ENCODE data around the gene SFTPD. TPM values are rescaled to one million over a fixed set of nuclear protein-coding genes. Genes with fewer than 3 reads are reported as not detected.

Gene SFTPD
- total RNA-seq, 1 donor, result 0.36 TPM

- peaks cover 9% of the 10 kb centered on the region for H3K27me3 ChIP-seq (ENCODE audit: insufficient read depth, low read length)
- no peaks in the 10 kb centered on the region for H3K9me3 ChIP-seq (ENCODE audit: low read depth, low read length)
- H3K4me2 ChIP-seq (ENCODE audit: insufficient read depth, low read length), result no peak overlapping the region
- no peak overlapping the region for H3K4me3 ChIP-seq (ENCODE audit: insufficient read depth, low read length)
- H3K36me3 ChIP-seq (ENCODE audit: insufficient read depth, low read length), result no peaks in the 10 kb centered on the region
- no peak overlapping the region for H2AFZ ChIP-seq (ENCODE audit: low read length)
- no peak overlapping the region for H3K27ac ChIP-seq (ENCODE audit: low read depth, low read length)
- H3K79me2 ChIP-seq (ENCODE audit: insufficient read depth, low read length), result no peaks in the 10 kb centered on the region
- no peaks in the 10 kb centered on the region for H4K20me1 ChIP-seq (ENCODE audit: insufficient read depth, low read length)
- no peak for TF ChIP-seq CTCF (IDR thresholded peaks at IDR 0.05; ENCODE audit: extremely low read depth, low read depth, low read length)
- DNase-seq (ENCODE audit: insufficient read length, low spot score, missing footprints), result no peak
- H3K4me1 ChIP-seq (ENCODE audit: insufficient read depth, low read length), result no peaks in the 10 kb centered on the region
Observed at GRCh38 chr10:79942261-79943185, 6.4 kb downstream of the SFTPD start.

GRCh38 chr10:79941585-79942210, 7.2 kb downstream of the SFTPD start:
- Histone ChIP-seq H3K79me2 (ENCODE audit: insufficient read depth, low read length) (no peaks in the 10 kb centered on the region), H3K27ac (ENCODE audit: low read depth, low read length) (no peak overlapping the region), H4K20me1 (ENCODE audit: insufficient read depth, low read length) (no peaks in the 10 kb centered on the region), H3K27me3 (ENCODE audit: insufficient read depth, low read length) (peaks cover 9% of the 10 kb centered on the region), H3K36me3 (ENCODE audit: insufficient read depth, low read length) (no peaks in the 10 kb centered on the region), H3K4me1 (ENCODE audit: insufficient read depth, low read length) (no peaks in the 10 kb centered on the region), H3K4me2 (ENCODE audit: insufficient read depth, low read length) (no peak overlapping the region), H2AFZ (ENCODE audit: low read length) (no peak overlapping the region), H3K9me3 (ENCODE audit: low read depth, low read length) (no peaks in the 10 kb centered on the region), H3K4me3 (ENCODE audit: insufficient read depth, low read length) (no peak overlapping the region)
- no peak for TF ChIP-seq CTCF (IDR thresholded peaks at IDR 0.05; ENCODE audit: extremely low read depth, low read depth, low read length)
- DNase-seq (ENCODE audit: insufficient read length, low spot score, missing footprints), result no peak

GRCh38 chr10:79941146-79941545, 7.8 kb downstream of the SFTPD start:
- Histone ChIP-seq H3K4me1 (ENCODE audit: insufficient read depth, low read length) (no peaks in the 10 kb centered on the region), H3K79me2 (ENCODE audit: insufficient read depth, low read length) (no peaks in the 10 kb centered on the region), H3K4me2 (ENCODE audit: insufficient read depth, low read length) (no peak overlapping the region), H3K27me3 (ENCODE audit: insufficient read depth, low read length) (peaks cover 9% of the 10 kb centered on the region), H3K27ac (ENCODE audit: low read depth, low read length) (no peak overlapping the region), H3K36me3 (ENCODE audit: insufficient read depth, low read length) (no peaks in the 10 kb centered on the region), H3K4me3 (ENCODE audit: insufficient read depth, low read length) (no peak overlapping the region), H3K9me3 (ENCODE audit: low read depth, low read length) (no peaks in the 10 kb centered on the region), H2AFZ (ENCODE audit: low read length) (no peak overlapping the region), H4K20me1 (ENCODE audit: insufficient read depth, low read length) (no peaks in the 10 kb centered on the region)
- no peak for TF ChIP-seq CTCF (IDR thresholded peaks at IDR 0.05; ENCODE audit: extremely low read depth, low read depth, low read length)
- DNase-seq (ENCODE audit: insufficient read length, low spot score, missing footprints), result no peak

DNA sequence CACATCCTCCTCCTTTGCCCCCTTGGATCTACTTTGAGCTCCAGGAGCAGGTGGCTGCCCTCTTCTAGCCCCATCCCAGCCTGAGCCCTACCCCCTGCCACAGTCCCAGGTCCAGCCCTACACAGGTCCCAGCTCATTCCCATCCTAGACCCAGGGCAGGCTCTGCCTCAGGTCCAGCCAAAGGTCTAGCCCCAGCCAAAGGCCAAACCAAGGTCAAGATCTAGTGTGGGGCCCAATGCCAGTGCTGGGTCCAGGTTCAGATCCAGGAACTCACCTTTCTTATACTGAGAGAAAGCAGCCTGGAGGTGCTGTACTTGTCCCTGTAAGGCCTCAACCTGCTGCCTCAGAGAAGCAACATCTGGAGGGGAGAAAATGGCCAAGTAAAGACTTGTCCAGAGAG, 8.5 kb downstream of the SFTPD start:
- TF ChIP-seq CTCF (IDR thresholded peaks at IDR 0.05; ENCODE audit: extremely low read depth, low read depth, low read length), result no peak

More for the DNA sequence above, 8.5 kb downstream of the SFTPD start:
- Histone ChIP-seq H3K36me3 (ENCODE audit: insufficient read depth, low read length) (no peaks in the 10 kb centered on the region), H2AFZ (ENCODE audit: low read length) (no peak overlapping the region), H4K20me1 (ENCODE audit: insufficient read depth, low read length) (no peaks in the 10 kb centered on the region), H3K9me3 (ENCODE audit: low read depth, low read length) (no peaks in the 10 kb centered on the region), H3K4me2 (ENCODE audit: insufficient read depth, low read length) (no peak overlapping the region), H3K4me3 (ENCODE audit: insufficient read depth, low read length) (no peak overlapping the region), H3K4me1 (ENCODE audit: insufficient read depth, low read length) (no peaks in the 10 kb centered on the region), H3K79me2 (ENCODE audit: insufficient read depth, low read length) (no peaks in the 10 kb centered on the region), H3K27ac (ENCODE audit: low read depth, low read length) (no peak overlapping the region), H3K27me3 (ENCODE audit: insufficient read depth, low read length) (peaks cover 8% of the 10 kb centered on the region)
- no peak for DNase-seq (ENCODE audit: insufficient read length, low spot score, missing footprints)
